Measurements from ENCODE around the gene ZSCAN22. TPM values are rescaled to one million over a fixed set of nuclear protein-coding genes. Genes with fewer than 3 reads are reported as not detected.

The ZSCAN22 gene
- total RNA-seq, 1 experiment from 2014 or later, result 4.6 TPM

GRCh38 chr19:58294743-58295374 is 31.9 kb upstream of the ZSCAN22 start:
- BruUV-seq (replicated peaks), result TSS peak; percentile 25
- Histone ChIP-seq H3K4me2 (ENCODE audit: low read length) (no peak overlapping the region), H3K4me1 (ENCODE audit: control insufficient read depth in 1 of 2, insufficient read depth in 2 of 2, low read length in 2 of 2) (no peaks in the 10 kb centered on the region), H3K27me3 (ENCODE audit: insufficient read depth, low read length) (no peaks in the 10 kb centered on the region), H3K4me3 (replicated peaks in 1 of 2; ENCODE audit: low read depth in 1 of 2, low read length in 2 of 2) (no peak overlapping the region), H3K9ac (ENCODE audit: low read length) (no peak overlapping the region), H2AFZ (ENCODE audit: low read depth, low read length, poor library complexity, severe bottlenecking) (no peak overlapping the region), H3K9me2 (ENCODE audit: insufficient read depth) (no peaks in the 10 kb centered on the region), H3K79me2 (ENCODE audit: insufficient read depth, low read length) (no peaks in the 10 kb centered on the region), H3K27ac (ENCODE audit: low read depth, low read length) (no peak overlapping the region), H4K20me1 (ENCODE audit: insufficient read depth) (no peaks in the 10 kb centered on the region), H3K36me3 (ENCODE audit: control insufficient read depth in 1 of 2, insufficient read depth in 2 of 2, low read length in 2 of 2) (peaks cover 26 to 56% of the 10 kb centered on the region in 2 experiments), H3K9me3 (ENCODE audit: control insufficient read depth in 1 of 2, insufficient read depth in 1 of 2, low read depth in 1 of 2, low read length in 2 of 2) (peaks cover 21 to 40% of the 10 kb centered on the region in 2 experiments; a peak in 3 of 4 replicates)
- ChIA-PET CTCF (no interaction called here), RAD21 (ENCODE audit: low non-redundant PET in 1 of 2, low total read pairs in 2 of 2, uncharacterized antibody in 2 of 2, unreplicated experiment in 2 of 2) (no interaction called here), POLR2A (no interaction called here)
- ATAC-seq (no peak), DNase-seq (ENCODE audit: low read depth, low spot score) (no peak)
- intact Hi-C loops (cut with micrococcal nuclease), result no loop called here
- TF ChIP-seq ZNF274 (IDR thresholded peaks at IDR 0.05; ENCODE audit: low read depth, low read length), result peak; percentile 66
- TF ChIP-seq EZH2 (IDR thresholded peaks at IDR 0.05), result no peak

- Histone ChIP-seq H3K4me1 (ENCODE audit: control insufficient read depth in 1 of 2, insufficient read depth in 2 of 2, low read length in 2 of 2) (no peaks in the 10 kb centered on the region), H3K4me3 (replicated peaks in 1 of 2; ENCODE audit: low read depth in 1 of 2, low read length in 2 of 2) (no peak overlapping the region), H3K9me2 (ENCODE audit: insufficient read depth) (no peaks in the 10 kb centered on the region), H3K36me3 (ENCODE audit: control insufficient read depth in 1 of 2, insufficient read depth in 2 of 2, low read length in 2 of 2) (peaks cover 23 to 57% of the 10 kb centered on the region in 2 experiments), H4K20me1 (ENCODE audit: insufficient read depth) (no peaks in the 10 kb centered on the region), H3K9ac (ENCODE audit: low read length) (no peak overlapping the region), H3K79me2 (ENCODE audit: insufficient read depth, low read length) (peaks cover 5% of the 10 kb centered on the region; the same call in 1 of the 2 replicates), H3K4me2 (ENCODE audit: low read length) (no peak overlapping the region), H3K27me3 (ENCODE audit: insufficient read depth, low read length) (no peaks in the 10 kb centered on the region), H2AFZ (ENCODE audit: low read depth, low read length, poor library complexity, severe bottlenecking) (no peak overlapping the region), H3K27ac (ENCODE audit: low read depth, low read length) (no peak overlapping the region), H3K9me3 (ENCODE audit: control insufficient read depth in 1 of 2, insufficient read depth in 1 of 2, low read depth in 1 of 2, low read length in 2 of 2) (peaks cover 21 to 40% of the 10 kb centered on the region in 2 experiments; a peak in 3 of 4 replicates)
- ChIA-PET CTCF (no interaction called here), RAD21 (ENCODE audit: low non-redundant PET in 1 of 2, low total read pairs in 2 of 2, uncharacterized antibody in 2 of 2, unreplicated experiment in 2 of 2) (no interaction called here), POLR2A (no interaction called here)
- intact Hi-C loops (cut with micrococcal nuclease), result no loop called here
- ATAC-seq, result no peak
- no TSS peak for BruUV-seq (replicated peaks)
- TF ChIP-seq FOSL1 (IDR thresholded peaks at IDR 0.05; ENCODE audit: low read depth), result no peak
- no peak for TF ChIP-seq RAD21 (IDR thresholded peaks at IDR 0.05; ENCODE audit: low read depth)
- TF ChIP-seq EZH2phosphoT487 (IDR thresholded peaks at IDR 0.05; ENCODE audit: borderline replicate concordance), result no peak
- TF ChIP-seq REST (IDR thresholded peaks at IDR 0.05; ENCODE audit: low read depth), result no peak
- no peak for TF ChIP-seq ZFX (IDR thresholded peaks at IDR 0.05)
- TF ChIP-seq ELF1 (IDR thresholded peaks at IDR 0.05; ENCODE audit: borderline replicate concordance, low read depth), result no peak
- no peak for DNase-seq (ENCODE audit: low read depth, low spot score)
These were observed 30.7 kb upstream of the ZSCAN22 start for GRCh38 chr19:58296104-58296503.
